Ishikawa (cell line): ENCODE data around the gene ZNF606.

Experiments used
- CEBPB ChIP-seq: IDR thresholded peaks from 2 replicates; pipeline ENCODE4 v1.6.1; 2012
- CREB1 ChIP-seq: IDR thresholded peaks from 2 replicates; pipeline ENCODE4 v1.6.1; 2012; ENCODE audit warnings: low read depth
- EGR1 ChIP-seq: IDR thresholded peaks from 2 replicates; pipeline ENCODE4 v1.6.1; 2012
- EP300 ChIP-seq: IDR thresholded peaks from 2 replicates; pipeline ENCODE4 v1.6.1; 2012; ENCODE audit warnings: borderline replicate concordance
- FOXM1 ChIP-seq: IDR thresholded peaks from 2 replicates; pipeline ENCODE4 v1.6.1; 2012; ENCODE audit warnings: low read depth, borderline replicate concordance
- MAX ChIP-seq: IDR thresholded peaks from 2 replicates; pipeline ENCODE4 v1.6.1; 2012
- NFIC ChIP-seq: IDR thresholded peaks from 2 replicates; pipeline ENCODE4 v1.6.1; 2012
- RAD21 ChIP-seq: IDR thresholded peaks from 2 replicates; pipeline ENCODE4 v1.6.1; 2012; ENCODE audit warnings: low read depth
- TAF1 ChIP-seq: IDR thresholded peaks from 2 replicates; pipeline ENCODE4 v1.6.1; 2012; ENCODE audit warnings: low read depth, mild to moderate bottlenecking
- TCF12 ChIP-seq: IDR thresholded peaks from 2 replicates; pipeline ENCODE4 v1.6.1; 2012; ENCODE audit warnings: low read depth
- YY1 ChIP-seq: IDR thresholded peaks from 2 replicates; pipeline ENCODE4 v1.6.1; 2012; ENCODE audit warnings: low read depth
- ZBTB7A ChIP-seq: IDR thresholded peaks from 2 replicates; pipeline ENCODE4 v1.6.1; 2012; ENCODE audit warnings: low read depth
- TF ChIP-seq, protein P1 (sequence below): IDR thresholded peaks from 2 replicates; pipeline ENCODE4 v1.6.1; 2012; ENCODE audit warnings: low read depth, mild to moderate bottlenecking
- TF ChIP-seq, protein P2 (sequence below): IDR thresholded peaks from 2 replicates; pipeline ENCODE4 v1.6.1; 2012

GRCh38 chr19:58038688-58039204 lies 36.1 kb upstream of the ZNF606 start:
- TF ChIP-seq, protein P1, sequence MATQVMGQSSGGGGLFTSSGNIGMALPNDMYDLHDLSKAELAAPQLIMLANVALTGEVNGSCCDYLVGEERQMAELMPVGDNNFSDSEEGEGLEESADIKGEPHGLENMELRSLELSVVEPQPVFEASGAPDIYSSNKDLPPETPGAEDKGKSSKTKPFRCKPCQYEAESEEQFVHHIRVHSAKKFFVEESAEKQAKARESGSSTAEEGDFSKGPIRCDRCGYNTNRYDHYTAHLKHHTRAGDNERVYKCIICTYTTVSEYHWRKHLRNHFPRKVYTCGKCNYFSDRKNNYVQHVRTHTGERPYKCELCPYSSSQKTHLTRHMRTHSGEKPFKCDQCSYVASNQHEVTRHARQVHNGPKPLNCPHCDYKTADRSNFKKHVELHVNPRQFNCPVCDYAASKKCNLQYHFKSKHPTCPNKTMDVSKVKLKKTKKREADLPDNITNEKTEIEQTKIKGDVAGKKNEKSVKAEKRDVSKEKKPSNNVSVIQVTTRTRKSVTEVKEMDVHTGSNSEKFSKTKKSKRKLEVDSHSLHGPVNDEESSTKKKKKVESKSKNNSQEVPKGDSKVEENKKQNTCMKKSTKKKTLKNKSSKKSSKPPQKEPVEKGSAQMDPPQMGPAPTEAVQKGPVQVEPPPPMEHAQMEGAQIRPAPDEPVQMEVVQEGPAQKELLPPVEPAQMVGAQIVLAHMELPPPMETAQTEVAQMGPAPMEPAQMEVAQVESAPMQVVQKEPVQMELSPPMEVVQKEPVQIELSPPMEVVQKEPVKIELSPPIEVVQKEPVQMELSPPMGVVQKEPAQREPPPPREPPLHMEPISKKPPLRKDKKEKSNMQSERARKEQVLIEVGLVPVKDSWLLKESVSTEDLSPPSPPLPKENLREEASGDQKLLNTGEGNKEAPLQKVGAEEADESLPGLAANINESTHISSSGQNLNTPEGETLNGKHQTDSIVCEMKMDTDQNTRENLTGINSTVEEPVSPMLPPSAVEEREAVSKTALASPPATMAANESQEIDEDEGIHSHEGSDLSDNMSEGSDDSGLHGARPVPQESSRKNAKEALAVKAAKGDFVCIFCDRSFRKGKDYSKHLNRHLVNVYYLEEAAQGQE, result no peak
- TF ChIP-seq, protein P2, sequence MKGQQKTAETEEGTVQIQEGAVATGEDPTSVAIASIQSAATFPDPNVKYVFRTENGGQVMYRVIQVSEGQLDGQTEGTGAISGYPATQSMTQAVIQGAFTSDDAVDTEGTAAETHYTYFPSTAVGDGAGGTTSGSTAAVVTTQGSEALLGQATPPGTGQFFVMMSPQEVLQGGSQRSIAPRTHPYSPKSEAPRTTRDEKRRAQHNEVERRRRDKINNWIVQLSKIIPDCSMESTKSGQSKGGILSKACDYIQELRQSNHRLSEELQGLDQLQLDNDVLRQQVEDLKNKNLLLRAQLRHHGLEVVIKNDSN, result no peak
- TF ChIP-seq EP300, result no peak
- no peak for TF ChIP-seq EGR1
- no peak for TF ChIP-seq CEBPB
- TF ChIP-seq MAX, result no peak
- TF ChIP-seq TAF1, result no peak
- TF ChIP-seq RAD21, result no peak
- TF ChIP-seq YY1, result no peak
- TF ChIP-seq TCF12, result no peak
- no peak for TF ChIP-seq ZBTB7A
- no peak for TF ChIP-seq NFIC
- TF ChIP-seq CREB1, result no peak
- TF ChIP-seq FOXM1, result no peak
